Endothelial cell of umbilical vein (primary cell): Measurements from ENCODE around the gene SAMD14. TPM values are rescaled to one million over a fixed set of nuclear protein-coding genes. Genes with fewer than 3 reads are reported as not detected.

Experiments
- BruUV-seq: library from RNA; stranded (reverse); fragments of 400-500 nt; replicated peaks from 2 replicates; lab custom pipeline; 2021; lab: Mats Ljungman, UMichigan
- CTCF ChIA-PET: fragments of 300-600, 350-600 bp; sonication (Branson Sonifier 250); formaldehyde crosslinking; loops from one replicate; lab custom pipeline; 2021; ENCODE audit warnings: antibody characterized with exemption, inconsistent platforms; lab: Charles Lee
- POLR2A ChIA-PET: fragments of 300-600, 350-600 bp; sonication (Branson Sonifier 250); formaldehyde crosslinking; loops from one replicate; lab custom pipeline; 2021; ENCODE audit warnings: antibody characterized with exemption, inconsistent platforms; lab: Charles Lee
- DNase-seq: peaks from one replicate; pipeline ENCODE4 v3.0.0-alpha.2; 2011; ENCODE audit warnings: low read depth, low spot score
- FAIRE-seq: peaks from 2 replicates; lab custom pipeline; 2011; peaks lifted over from hg19 to GRCh38; lab: Jason Lieb, UNC
- H2AFZ ChIP-seq: 2 replicates; pipeline ENCODE4 v1.6.0; 2012; ENCODE audit warnings: low read depth, low read length, control low read depth, inconsistent platforms
- H3K27ac ChIP-seq: 2 replicates; pipeline ENCODE4 v1.5.1; 2011; ENCODE audit warnings: low read depth, mild to moderate bottlenecking, control low read depth, low read length, moderate library complexity; ENCODE audit not compliant: insufficient read depth
- H3K27me3 ChIP-seq, 2 experiments: 2 replicates each; pipeline versions ENCODE4 v1.6.0 to v1.6.1; 2011; ENCODE audit warnings: low read length in 2 of 2, mixed read lengths in 1 of 2; ENCODE audit not compliant: control insufficient read depth in 2 of 2, insufficient read depth in 2 of 2
- H3K36me3 ChIP-seq, 2 experiments: 2 replicates in 1 of 2; 3 replicates in 1 of 2; pipeline ENCODE4 v1.5.1; 2011; ENCODE audit warnings: low read length in 2 of 2, mild to moderate bottlenecking in 1 of 2, moderate library complexity in 1 of 2; ENCODE audit not compliant: control insufficient read depth in 2 of 2, insufficient read depth in 2 of 2; ENCODE audit errors: extremely low read depth in 1 of 2
- H3K4me1 ChIP-seq: 3 replicates; pipeline ENCODE4 v1.5.1; 2011; ENCODE audit warnings: mild to moderate bottlenecking, low read length; ENCODE audit not compliant: control insufficient read depth, insufficient read depth; ENCODE audit errors: extremely low read depth
- H3K4me2 ChIP-seq: 2 replicates; pipeline ENCODE4 v1.6.1; 2011; ENCODE audit warnings: low read length, control low read depth, mixed read lengths; ENCODE audit not compliant: insufficient read depth
- H3K4me3 ChIP-seq, 3 experiments: fragments of 200-600 bp in 1 of 3; sonication (generic), shearing (Covaris generic) in 1 of 3; replicated peaks in 1 of 3; 2 replicates each; pipeline ENCODE4 v1.5.1; 2011 to 2016; ENCODE audit warnings: control low read depth in 3 of 3, low read length in 3 of 3, mild to moderate bottlenecking in 2 of 3, inconsistent platforms in 1 of 3, low read depth in 1 of 3, moderate library complexity in 1 of 3; ENCODE audit not compliant: insufficient read depth in 1 of 3
- H3K79me2 ChIP-seq: 2 replicates; pipeline ENCODE4 v1.6.0; 2012; ENCODE audit warnings: low read length, inconsistent platforms; ENCODE audit not compliant: control insufficient read depth, insufficient read depth
- H3K9ac ChIP-seq: replicated peaks from 2 replicates; pipeline ENCODE3; 2011; ENCODE audit warnings: low read length, control low read depth; ENCODE audit not compliant: insufficient read depth; ENCODE audit errors: extremely low read depth
- H3K9me1 ChIP-seq: replicated peaks from 3 replicates; pipeline ENCODE4 v1.6.0; 2011; ENCODE audit warnings: mild to moderate bottlenecking, low read length; ENCODE audit not compliant: control insufficient read depth, insufficient read depth; ENCODE audit errors: extremely low read depth
- H3K9me3 ChIP-seq: replicated peaks from 2 replicates; pipeline ENCODE4 v1.5.1; 2012; ENCODE audit warnings: low read length, inconsistent platforms; ENCODE audit not compliant: control insufficient read depth, insufficient read depth
- H4K20me1 ChIP-seq: replicated peaks from 2 replicates; pipeline ENCODE3; 2011; ENCODE audit warnings: mild to moderate bottlenecking, low read length; ENCODE audit not compliant: control insufficient read depth, insufficient read depth; ENCODE audit errors: extremely low read depth
- CTCF ChIP-seq, 2 donors: IDR thresholded peaks; 1 replicate in 1 of 2; 2 replicates in 1 of 2; pipeline ENCODE4 v1.5.1; 2011; ENCODE audit warnings: low read length in 2 of 2, mild to moderate bottlenecking in 2 of 2, moderate library complexity in 2 of 2, control low read depth in 1 of 2, inconsistent platforms in 1 of 2, low read depth in 1 of 2; ENCODE audit not compliant: insufficient read depth in 1 of 2; ENCODE audit errors: extremely low read depth in 1 of 2
- EZH2 ChIP-seq: IDR thresholded peaks from 2 replicates; pipeline ENCODE4 v1.6.1; 2012; ENCODE audit warnings: borderline replicate concordance, low read depth, mild to moderate bottlenecking, moderate library complexity, low read length, inconsistent platforms; ENCODE audit not compliant: severe bottlenecking
- FOS ChIP-seq: IDR thresholded peaks from 2 replicates; pipeline ENCODE4 v1.6.1; 2011; ENCODE audit warnings: mild to moderate bottlenecking, low read length, moderate library complexity, borderline replicate concordance; ENCODE audit not compliant: insufficient read depth
- GATA2 ChIP-seq: IDR thresholded peaks from 2 replicates; pipeline ENCODE4 v1.7.0; 2011; ENCODE audit warnings: low read depth, mild to moderate bottlenecking, moderate library complexity, mixed read lengths, low read length; ENCODE audit not compliant: insufficient read length, insufficient read depth
- JUN ChIP-seq: IDR thresholded peaks from 2 replicates; pipeline ENCODE4 v1.6.1; 2011; ENCODE audit warnings: borderline replicate concordance, low read depth; ENCODE audit not compliant: insufficient read length, insufficient read depth
- MAX ChIP-seq: IDR thresholded peaks from 2 replicates; pipeline ENCODE4 v1.6.1; 2011; ENCODE audit not compliant: insufficient read depth, insufficient read length
- MYC ChIP-seq: IDR thresholded peaks from one replicate; pipeline ENCODE4 v1.6.1; 2011; ENCODE audit warnings: mild to moderate bottlenecking, low read depth, low read length
- POLR2A ChIP-seq: IDR thresholded peaks from 2 replicates; pipeline ENCODE4 v1.6.1; 2012; ENCODE audit warnings: low read depth, mild to moderate bottlenecking, control low read depth, low read length
- POLR2AphosphoS5 ChIP-seq: IDR thresholded peaks from 2 replicates; pipeline ENCODE4 v1.6.1; 2012; ENCODE audit warnings: low read depth, mild to moderate bottlenecking, control low read depth, low read length, moderate library complexity; ENCODE audit not compliant: insufficient read depth
- dilution Hi-C: fragments of 300-500 bp; cut with MboI; formaldehyde crosslinking; loops from one replicate; pipeline ENCODE4 v1.15.0; 2019; ENCODE audit warnings: low sequenced_read_pairs; ENCODE audit not compliant: extremely low pct_ligation_motif_present
- intact Hi-C: fragments of 100-400 bp; cut with micrococcal nuclease; formaldehyde crosslinking; loops from one replicate; pipeline ENCODE4 v1.10.0; 2022
- polyA plus RNA-seq, 4 experiments: library from polyadenylated mRNA; depleted of rRNA in 3 of 4; stranded (reverse) in 3 of 4; unstranded in 1 of 4; fragments of >200 nt; gene quantifications; 2 replicates each; pipeline versions ENCODE4 v1.2.1 to v1.2.3, GENCODE V29; 2011 to 2012; ENCODE audit warnings: missing spikeins in 1 of 4
- total RNA-seq: library from RNA; stranded (reverse); gene quantifications from 2 replicates; pipeline ENCODE4 v1.2.3, GENCODE V29; 2021

SAMD14 gene
- total and polyA plus RNA-seq, 2 donors (not counting 3 experiments of a cell fraction or from before 2014, with no cell fraction given) = 6.8 to 15.6 TPM

- Histone ChIP-seq H2AFZ (no peak within 1 kb of the TSS), H3K9ac (peak within 1 kb of the TSS; percentile 76), H4K20me1 (no peaks in the 10 kb centered on the region), H3K9me1 (no peaks in the 10 kb centered on the region), H3K27ac (peak within 1 kb of the TSS; percentile 54), H3K27me3 (no peaks in the 10 kb centered on the region), H3K9me3 (no peaks in the 10 kb centered on the region), H3K4me3 (peak within 1 kb of the TSS; percentile 53 to 85 (median 82)), H3K79me2 (peaks cover 52% of the 10 kb centered on the region), H3K4me1 (peaks cover 32% of the 10 kb centered on the region), H3K36me3 (no peaks in the 10 kb centered on the region), H3K4me2 (peak within 1 kb of the TSS; percentile 54)
- FAIRE-seq (no peak), DNase-seq (no peak)
- dilution Hi-C loops (no loop called here), intact Hi-C loops (no loop called here)
- ChIA-PET CTCF (interaction anchor here (1.3 to 4.3 kb wide), 7 partner anchors 11 to 56 kb away, joined by 3 to 47 read pairs (median 15); partner anchors contain the start of genes PDK2 and SAMD14), POLR2A (no interaction called here)
- TSS peak; percentile 62 for BruUV-seq
- TF ChIP-seq CTCF (IDR thresholded peaks at IDR 0.05; ENCODE audit: extremely low read depth in 1 of 2, insufficient read depth in 1 of 2, low read depth in 1 of 2, low read length in 2 of 2) (no peak), GATA2 (no peak), JUN (no peak), POLR2AphosphoS5 (no peak), EZH2 (no peak), FOS (no peak), MAX (no peak), MYC (no peak), POLR2A (no peak)
Measured at GRCh38 chr17:50150354-50151040, 20.5 kb upstream of the SAMD14 start, which contains the start of gene PPP1R9B. TSS of gene PPP1R9B (minus strand) at chr17:50150677. CDS start at chr17:50150513, 164 bp downstream.
